Natural killer cell (primary cell): ENCODE data around the gene METTL17. TPM values are rescaled to one million over a fixed set of nuclear protein-coding genes. Genes with fewer than 3 reads are reported as not detected.
A peak's percentile ranks its signal among the peaks of the same experiment; 100 is the strongest.
"Not testable (repeated sequence)": the region's sequence is repeated elsewhere in the genome, so short reads cannot be mapped to it uniquely, and the experiment has no call there.

Source experiments
- ATAC-seq, 3 donors: fragments of 150-1000 bp in 2 of 3; fragments of 200-7000 bp in 1 of 3; cut with Tn5 transposase; 1 replicate in 1 of 3; 2 replicates in 2 of 3; pipeline ENCODE4 v1.10.0; 2021; ENCODE audit warnings: mild to moderate bottlenecking in 2 of 3, moderate library complexity in 2 of 3
- DNase-seq, 2 donors: peaks; one replicate each; pipeline versions ENCODE4 v3.0.0 to v3.0.0-alpha.2; 2013 to 2021; ENCODE audit warnings: mixed read lengths in 1 of 2
- H3K27ac ChIP-seq: one replicate; pipeline ENCODE4 v1.5.1; 2013; ENCODE audit warnings: mild to moderate bottlenecking, low read length
- H3K27me3 ChIP-seq: one replicate; pipeline ENCODE4 v1.6.1; 2013; ENCODE audit warnings: low read length; ENCODE audit not compliant: control insufficient read depth, insufficient read depth
- H3K36me3 ChIP-seq: one replicate; pipeline ENCODE4 v1.6.1; 2013; ENCODE audit warnings: low read length; ENCODE audit not compliant: control insufficient read depth, insufficient read depth
- H3K4me1 ChIP-seq: one replicate; pipeline ENCODE4 v1.6.1; 2013; ENCODE audit warnings: low read length; ENCODE audit not compliant: control insufficient read depth, insufficient read depth
- H3K4me3 ChIP-seq: one replicate; pipeline ENCODE4 v1.5.1; 2013; ENCODE audit warnings: low read length
- H3K9me3 ChIP-seq: one replicate; pipeline ENCODE4 v1.6.1; 2013; ENCODE audit warnings: low read length; ENCODE audit not compliant: control insufficient read depth, insufficient read depth
- H3K27ac Mint-ChIP-seq, 2 donors: one replicate each; pipeline ENCODE4 v1.8.0; 2022; ENCODE audit warnings: mild to moderate bottlenecking in 2 of 2, mixed read lengths in 2 of 2, moderate library complexity in 1 of 2
- H3K27me3 Mint-ChIP-seq, 2 donors: one replicate each; pipeline ENCODE4 v1.8.0; 2022; ENCODE audit warnings: low read depth in 2 of 2, mixed read lengths in 2 of 2
- H3K36me3 Mint-ChIP-seq: one replicate; pipeline ENCODE4 v1.8.0; 2022; ENCODE audit warnings: mixed read lengths
- H3K4me1 Mint-ChIP-seq, 2 donors: one replicate each; pipeline ENCODE4 v1.8.0; 2022; ENCODE audit warnings: mixed read lengths in 2 of 2
- H3K4me3 Mint-ChIP-seq: one replicate; pipeline ENCODE4 v1.8.0; 2022; ENCODE audit warnings: mild to moderate bottlenecking, moderate library complexity, mixed read lengths
- H3K9me3 Mint-ChIP-seq, 2 donors: one replicate each; pipeline ENCODE4 v1.8.0; 2022; ENCODE audit warnings: mixed read lengths in 2 of 2
- WGBS: methylation state at CpG from one replicate; pipeline ENCODE4 v1.1.7; 2013; ENCODE audit warnings: missing lambda C conversion rate; ENCODE audit not compliant: insufficient coverage; 5-methylcytosine and 5-hydroxymethylcytosine counted together
- intact Hi-C: fragments of 100-400 bp; cut with micrococcal nuclease; formaldehyde crosslinking; loops from one replicate; pipeline ENCODE4 v1.14.2; 2022
- total RNA-seq, 4 donors: library from RNA; stranded (reverse); fragments of 120-200 nt in 1 of 4; gene quantifications; one replicate each; pipeline versions ENCODE4 v1.2.3 to v1.2.4, GENCODE V29; 2013 to 2022
- TF ChIP-seq, protein P1 (sequence below): fragments of 200-600 bp; IDR thresholded peaks from one replicate; pipeline ENCODE4 v1.8.0; 2022; ENCODE audit warnings: antibody characterized with exemption

Gene METTL17
- total RNA-seq, 3 donors from 2014 or later (not counting 1 experiment from before 2014, with no cell fraction given), result 62.8 to 79.2 (median 74.1) TPM

DNA sequence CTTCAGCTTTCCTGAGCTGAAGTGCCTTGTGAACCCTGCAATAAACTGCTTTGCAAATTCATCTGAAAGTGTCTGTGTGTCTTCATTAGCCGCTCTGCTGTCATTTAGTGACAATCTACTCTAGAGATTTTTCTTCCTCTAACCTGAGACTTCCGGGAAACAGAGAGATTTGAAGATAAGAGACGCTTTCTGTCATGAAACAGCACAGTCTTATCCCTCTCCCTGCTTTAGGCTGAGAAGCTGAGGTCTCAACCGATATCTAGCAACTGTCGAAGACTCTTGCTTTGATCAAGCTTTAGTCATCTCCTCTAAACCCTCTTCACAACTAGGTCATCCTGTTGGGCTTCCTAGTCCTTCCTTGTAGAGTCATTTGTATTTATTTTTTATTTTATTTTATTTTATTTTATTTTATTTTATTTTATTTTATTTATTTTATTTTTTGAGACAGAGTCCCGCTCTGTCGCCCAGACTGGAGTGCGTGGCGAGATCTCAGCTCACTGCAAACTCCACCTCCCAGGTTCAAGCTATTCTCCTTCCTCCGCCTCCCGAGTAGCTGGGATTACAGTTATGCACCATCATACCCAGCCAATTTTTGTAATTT, 33.3 kb upstream of the METTL17 start:
- Mint-ChIP-seq H3K4me1 (peaks cover 9 to 13% of the 10 kb centered on the region in 2 donors), H3K4me3 (no peak overlapping the region), H3K27ac (no peak overlapping the region), H3K36me3 (no peaks in the 10 kb centered on the region), H3K9me3 (no peaks in the 10 kb centered on the region), H3K27me3 (peaks cover 31 to 32% of the 10 kb centered on the region in 2 donors)
- Histone ChIP-seq H3K4me1 (no peaks in the 10 kb centered on the region), H3K9me3 (no peaks in the 10 kb centered on the region), H3K27me3 (no peaks in the 10 kb centered on the region), H3K36me3 (no peaks in the 10 kb centered on the region), H3K27ac (no peak overlapping the region), H3K4me3 (no peak overlapping the region)
- WGBS, result 83% methylated on average over 11 of the region's 11 CpGs
- DNase-seq (peak in 1 of 2 donors; percentile 18), ATAC-seq (no peak)
- TF ChIP-seq, protein P1, sequence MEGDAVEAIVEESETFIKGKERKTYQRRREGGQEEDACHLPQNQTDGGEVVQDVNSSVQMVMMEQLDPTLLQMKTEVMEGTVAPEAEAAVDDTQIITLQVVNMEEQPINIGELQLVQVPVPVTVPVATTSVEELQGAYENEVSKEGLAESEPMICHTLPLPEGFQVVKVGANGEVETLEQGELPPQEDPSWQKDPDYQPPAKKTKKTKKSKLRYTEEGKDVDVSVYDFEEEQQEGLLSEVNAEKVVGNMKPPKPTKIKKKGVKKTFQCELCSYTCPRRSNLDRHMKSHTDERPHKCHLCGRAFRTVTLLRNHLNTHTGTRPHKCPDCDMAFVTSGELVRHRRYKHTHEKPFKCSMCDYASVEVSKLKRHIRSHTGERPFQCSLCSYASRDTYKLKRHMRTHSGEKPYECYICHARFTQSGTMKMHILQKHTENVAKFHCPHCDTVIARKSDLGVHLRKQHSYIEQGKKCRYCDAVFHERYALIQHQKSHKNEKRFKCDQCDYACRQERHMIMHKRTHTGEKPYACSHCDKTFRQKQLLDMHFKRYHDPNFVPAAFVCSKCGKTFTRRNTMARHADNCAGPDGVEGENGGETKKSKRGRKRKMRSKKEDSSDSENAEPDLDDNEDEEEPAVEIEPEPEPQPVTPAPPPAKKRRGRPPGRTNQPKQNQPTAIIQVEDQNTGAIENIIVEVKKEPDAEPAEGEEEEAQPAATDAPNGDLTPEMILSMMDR, result no peak
- intact Hi-C loops, result no loop called here

DNA sequence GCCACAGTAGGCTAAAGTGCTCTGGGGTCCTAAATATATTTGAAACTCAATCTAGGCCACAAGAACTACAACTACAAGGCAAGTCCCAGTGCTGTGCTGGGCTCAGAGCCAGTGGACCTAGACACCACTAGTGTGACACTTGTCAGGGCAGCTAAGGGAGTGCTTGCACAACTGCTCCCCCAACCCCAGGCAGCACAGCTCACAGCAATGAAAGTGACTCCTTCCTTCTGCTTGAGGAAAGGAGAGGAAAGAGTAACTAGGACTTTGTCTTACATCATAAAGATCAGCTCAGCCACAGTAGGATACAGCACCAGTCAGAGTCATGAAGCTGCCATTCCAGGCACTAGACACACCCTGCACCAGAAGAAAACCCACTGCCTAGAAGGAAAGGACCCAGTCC, 30.8 kb upstream of the METTL17 start:
- intact Hi-C loops, H3K27me3 ChIP-seq, H3K4me3 ChIP-seq, H3K27ac Mint-ChIP-seq, ATAC-seq, H3K9me3 ChIP-seq, DNase-seq, H3K27ac ChIP-seq, H3K36me3 ChIP-seq, H3K36me3 Mint-ChIP-seq, H3K9me3 Mint-ChIP-seq, H3K4me1 ChIP-seq, H3K4me3 Mint-ChIP-seq: not testable (repeated sequence)
- Mint-ChIP-seq H3K4me1 (peaks cover 13 to 18% of the 10 kb centered on the region in 2 donors), H3K27me3 (peaks cover 33 to 39% of the 10 kb centered on the region in 2 donors)

DNA sequence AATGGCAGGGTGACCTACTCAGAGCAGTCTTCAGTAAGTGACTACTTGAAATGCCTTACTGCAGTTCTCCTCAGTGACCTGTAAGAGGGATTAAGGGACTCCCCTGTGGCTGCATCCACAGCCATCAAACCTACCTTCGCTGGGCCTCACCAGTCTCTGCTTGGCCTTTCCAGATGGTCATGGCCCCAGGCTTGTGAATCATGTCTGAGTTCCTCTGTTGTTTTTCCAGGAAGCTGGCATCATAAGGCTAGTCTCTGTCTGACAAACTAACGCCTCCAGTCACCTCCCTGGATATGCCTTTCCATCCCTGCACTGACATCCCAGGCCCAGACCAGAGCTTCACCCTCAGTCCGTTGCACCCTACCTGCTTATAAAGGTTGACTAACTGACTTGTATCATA, 20.4 kb upstream of the METTL17 start:
- Histone ChIP-seq H3K27ac (no peak overlapping the region), H3K4me3 (no peak overlapping the region), H3K9me3 (no peaks in the 10 kb centered on the region), H3K36me3 (no peaks in the 10 kb centered on the region), H3K27me3 (peaks cover 8% of the 10 kb centered on the region), H3K4me1 (peaks cover 14% of the 10 kb centered on the region)
- intact Hi-C loops, result no loop called here
- H3K4me3 Mint-ChIP-seq, result no peak overlapping the region
- H3K36me3 Mint-ChIP-seq, result no peaks in the 10 kb centered on the region
- 84% methylated on average over 3 of the region's 3 CpGs for WGBS
- ATAC-seq (no peak), DNase-seq (no peak)
- H3K9me3 Mint-ChIP-seq, result no peaks in the 10 kb centered on the region
- peaks cover 33 to 56% of the 10 kb centered on the region in 2 donors for H3K27me3 Mint-ChIP-seq
- TF ChIP-seq, protein P1, result no peak
- H3K4me1 Mint-ChIP-seq, result peaks cover 15 to 18% of the 10 kb centered on the region in 2 donors
- H3K27ac Mint-ChIP-seq, result no peak overlapping the region

DNA sequence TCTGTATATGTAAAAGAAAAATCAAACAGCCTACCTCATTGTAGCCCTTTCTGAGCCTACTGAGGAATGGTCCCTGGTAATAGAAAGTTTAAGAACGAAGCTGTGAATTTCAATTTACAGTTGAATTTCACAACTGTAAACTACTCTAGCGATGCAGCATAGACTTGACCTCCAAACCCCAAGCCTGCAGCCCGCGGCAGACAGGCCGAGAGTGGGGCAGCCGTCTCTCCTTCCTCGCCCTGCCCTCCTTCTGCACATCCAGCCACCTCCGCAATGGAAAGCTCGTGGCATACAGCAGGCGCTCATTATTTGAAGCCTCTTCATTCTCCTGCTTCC, 19.2 kb upstream of the METTL17 start:
- peak in 2 of 3 donors; percentile 2 to 6 for ATAC-seq
- H3K27ac ChIP-seq, result no peak overlapping the region

More for the DNA sequence above, 19.2 kb upstream of the METTL17 start:
- H3K27me3 ChIP-seq, result peaks cover 8% of the 10 kb centered on the region
- intact Hi-C loops, result no loop called here
- Mint-ChIP-seq H3K9me3 (no peaks in the 10 kb centered on the region), H3K4me3 (peak overlapping the region; percentile 89), H3K27me3 (peaks cover 29 to 48% of the 10 kb centered on the region in 2 donors), H3K27ac (peak overlapping the region in 1 of 2 donors; percentile 87), H3K36me3 (no peaks in the 10 kb centered on the region), H3K4me1 (peaks cover 15 to 18% of the 10 kb centered on the region in 2 donors)
- peak overlapping the region; percentile 80 for H3K4me3 ChIP-seq
- 33% methylated on average over 10 of the region's 10 CpGs for WGBS
- peaks cover 14% of the 10 kb centered on the region for H3K4me1 ChIP-seq
- no peaks in the 10 kb centered on the region for H3K36me3 ChIP-seq
- TF ChIP-seq, protein P1, result no peak
- no peak for DNase-seq
- H3K9me3 ChIP-seq, result no peaks in the 10 kb centered on the region
